ENCODE measurements around the gene RNF19B. TPM values are rescaled to one million over a fixed set of nuclear protein-coding genes. Genes with fewer than 3 reads are reported as not detected.

The RNF19B gene
- total RNA-seq, 4 donors from 2014 or later, result 15.0 to 38.8 (median 29.2) TPM

- no peak for TF ChIP-seq CTCF (IDR thresholded peaks at IDR 0.05)
- DNase-seq (ENCODE audit: low spot score) (no peak), ATAC-seq (ENCODE audit: low FRiP score) (no peak)
Observed at GRCh38 chr1:32902535-32902920, 62.1 kb downstream of the RNF19B start.

- no peak for ATAC-seq (ENCODE audit: low FRiP score)
- DNase-seq (ENCODE audit: low spot score), result no peak
- TF ChIP-seq CTCF (IDR thresholded peaks at IDR 0.05), result no peak
Observed at GRCh38 chr1:32901823-32902534, 62.6 kb downstream of the RNF19B start.

- no peak for TF ChIP-seq CTCF (IDR thresholded peaks at IDR 0.05)
- DNase-seq (ENCODE audit: low spot score), result no peak
- ATAC-seq (ENCODE audit: low FRiP score), result peak; percentile 92
Observed at GRCh38 chr1:32900956-32901822, 63.4 kb downstream of the RNF19B start, which contains the start of gene TMEM54. TMEM54 (minus strand) TSS chr1:32901389; CDS start chr1:32901238, 151 bp downstream.

GRCh38 chr1:32900371-32900955, 64.1 kb downstream of the RNF19B start:
- ATAC-seq (ENCODE audit: low FRiP score) (peak; percentile 21), DNase-seq (ENCODE audit: low spot score) (no peak)
- TF ChIP-seq CTCF (IDR thresholded peaks at IDR 0.05), result no peak

- ATAC-seq (ENCODE audit: low FRiP score) (no peak), DNase-seq (ENCODE audit: low spot score) (no peak)
- no peak for TF ChIP-seq CTCF (IDR thresholded peaks at IDR 0.05)
Observed at GRCh38 chr1:32899586-32900296, 64.9 kb downstream of the RNF19B start.

GRCh38 chr1:32898958-32899357, 65.7 kb downstream of the RNF19B start:
- ATAC-seq (ENCODE audit: low FRiP score), result no peak
- no peak for DNase-seq (ENCODE audit: low spot score)
- TF ChIP-seq CTCF (IDR thresholded peaks at IDR 0.05), result no peak
